ENCODE results near the gene PPP3R1.

- TF ChIP-seq MYC (IDR thresholded peaks at IDR 0.05; ENCODE audit: borderline replicate concordance, low read length) (no peak), HDAC2 (IDR thresholded peaks at IDR 0.05) (no peak)
Observed at GRCh38 chr2:68291314-68291713, 39.0 kb upstream of the PPP3R1 start.
